DOHH2 (cell line): ENCODE data around the gene KRTAP20-4.

ENCODE experiments used
- CTCF ChIP-seq: fragments of 200-600 bp; sonication (generic); IDR thresholded peaks from one replicate; pipeline ENCODE4 v1.5.1; 2014; ENCODE audit warnings: antibody characterized with exemption, mild to moderate bottlenecking, low read depth, low read length; ENCODE audit not compliant: poor library complexity, severe bottlenecking
- EZH2phosphoT487 ChIP-seq: fragments of 200-600 bp; sonication (generic); IDR thresholded peaks from 2 replicates; pipeline ENCODE4 v1.6.1; 2017; ENCODE audit warnings: borderline replicate concordance, mild to moderate bottlenecking, antibody characterized with exemption, low read length, moderate library complexity, mixed read lengths

GRCh38 chr21:30634906-30635305 lies 14.5 kb downstream of the KRTAP20-4 start, which contains the start of gene KRTAP20-2:
- TF ChIP-seq CTCF (no peak), EZH2phosphoT487 (no peak)
